GM19328 (cell line): Measurements from ENCODE around the gene ZNF503.
"Not testable (repeated sequence)": the region's sequence is repeated elsewhere in the genome, so short reads cannot be mapped to it uniquely, and the experiment has no call there.

Experiments used
- ATAC-seq: cut with Tn5 transposase; IDR thresholded peaks from one replicate; pipeline ENCODE4 v1.9.1; 2021; ENCODE audit warnings: mild to moderate bottlenecking, moderate library complexity; ENCODE audit not compliant: unreplicated experiment

Gene ZNF503

DNA sequence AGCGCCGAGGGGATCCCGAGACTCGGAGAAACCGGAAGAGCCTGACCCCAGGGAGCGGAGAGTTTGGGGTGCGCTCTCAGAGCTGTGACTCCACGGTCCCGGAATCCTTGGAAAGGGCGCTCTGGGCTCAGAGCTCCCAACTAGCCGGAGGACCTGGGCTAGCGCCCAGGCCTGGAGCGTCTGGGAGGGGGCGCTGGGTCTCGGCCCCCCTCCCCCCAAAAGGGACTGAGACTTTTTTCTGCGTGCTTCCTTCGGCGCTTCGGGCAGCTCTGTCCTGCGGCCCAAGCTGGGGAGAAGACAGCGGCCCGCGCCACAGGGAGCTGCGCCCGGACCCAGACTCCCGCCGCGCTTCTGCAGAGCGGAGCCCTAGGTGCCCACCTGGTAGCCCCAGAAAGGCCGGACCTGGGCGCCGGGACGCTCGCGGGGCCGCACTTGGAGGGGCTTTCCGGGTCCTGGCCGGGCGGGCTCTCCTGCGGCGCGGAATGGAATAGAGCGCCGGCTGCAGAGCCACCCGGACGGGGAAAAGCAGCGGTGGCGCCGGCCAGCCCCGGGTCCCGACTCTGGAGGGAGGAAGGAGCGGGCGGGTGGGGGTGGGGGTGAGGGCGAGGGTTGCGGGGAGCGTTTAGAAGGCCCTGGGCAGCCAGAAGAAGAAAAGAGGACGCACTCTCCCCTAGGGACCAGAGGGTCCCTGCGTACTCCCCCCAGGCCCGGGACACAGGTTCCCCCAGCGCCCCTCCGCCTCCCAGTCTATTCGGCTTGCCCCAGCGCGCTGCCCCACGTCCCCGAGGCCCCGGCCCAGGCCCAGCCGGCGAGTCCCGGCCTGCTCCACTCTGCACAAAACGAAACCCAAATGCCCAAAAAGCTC is 4.7 kb downstream of the ZNF503 start:
- ATAC-seq = no peak

GRCh38 chr10:75395932-75396630 is 5.5 kb downstream of the ZNF503 start:
- ATAC-seq = no peak

DNA sequence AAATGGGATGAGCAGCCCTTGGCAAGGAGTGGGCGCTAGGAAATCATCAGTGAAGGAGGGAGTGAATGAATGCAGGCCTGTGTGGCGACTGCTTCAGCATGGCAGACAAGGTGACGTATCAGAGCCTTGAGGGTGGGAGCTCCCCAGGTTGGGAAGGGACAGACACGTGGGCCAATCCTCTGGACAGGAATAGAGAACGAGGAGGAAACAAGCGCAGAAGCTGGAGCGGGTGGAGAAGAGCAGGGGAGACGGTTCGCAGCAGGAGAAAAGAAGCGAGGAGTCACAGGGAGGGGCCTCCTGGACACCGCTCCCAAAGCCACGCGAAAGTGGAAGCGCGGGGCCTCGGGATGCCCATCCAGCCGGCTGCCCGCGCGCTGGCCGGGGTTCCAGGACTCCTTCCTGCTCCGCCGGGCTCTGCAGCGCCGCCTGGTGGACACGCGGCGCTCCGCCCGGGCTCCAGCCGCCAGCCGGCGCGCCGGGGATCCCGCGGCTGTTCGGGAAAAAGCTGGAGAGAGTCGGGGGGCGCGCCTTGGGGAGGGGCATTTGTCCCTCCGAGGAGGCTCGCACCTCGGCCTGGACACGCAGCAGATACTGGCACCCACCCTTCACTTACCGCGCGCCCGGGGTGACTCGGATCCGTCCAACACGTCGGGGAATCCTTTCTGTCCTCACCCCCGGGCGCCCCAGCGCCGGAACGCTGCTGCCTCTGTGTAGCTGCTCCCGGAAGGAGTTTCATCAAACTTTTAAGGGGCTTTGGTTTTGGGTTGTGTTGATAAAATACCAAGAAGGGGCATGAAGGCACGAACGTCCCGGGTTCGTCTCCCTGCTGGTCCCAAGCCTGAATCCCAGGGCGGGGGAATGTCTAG is 6.3 kb downstream of the ZNF503 start:
- no peak for ATAC-seq

DNA sequence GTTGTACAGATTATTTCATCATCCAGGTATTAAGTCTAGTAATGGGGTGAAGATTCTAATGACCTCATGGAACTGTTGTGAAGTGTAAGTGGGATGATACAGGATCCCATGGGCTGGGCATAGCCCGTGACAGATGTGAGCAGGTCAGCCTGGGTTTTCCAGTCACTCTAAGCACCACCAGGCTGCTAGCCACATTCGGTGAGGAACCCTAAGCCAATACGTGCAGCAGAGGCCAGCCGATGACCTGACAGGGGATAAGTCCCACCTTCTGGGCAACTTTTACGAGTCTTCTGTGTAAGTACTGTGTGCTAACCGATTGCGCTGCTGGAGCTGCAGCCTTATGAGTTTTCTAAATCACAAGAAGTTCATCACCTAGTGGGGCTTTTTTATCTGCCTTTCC is 7.3 kb downstream of the ZNF503 start:
- ATAC-seq = no peak

DNA sequence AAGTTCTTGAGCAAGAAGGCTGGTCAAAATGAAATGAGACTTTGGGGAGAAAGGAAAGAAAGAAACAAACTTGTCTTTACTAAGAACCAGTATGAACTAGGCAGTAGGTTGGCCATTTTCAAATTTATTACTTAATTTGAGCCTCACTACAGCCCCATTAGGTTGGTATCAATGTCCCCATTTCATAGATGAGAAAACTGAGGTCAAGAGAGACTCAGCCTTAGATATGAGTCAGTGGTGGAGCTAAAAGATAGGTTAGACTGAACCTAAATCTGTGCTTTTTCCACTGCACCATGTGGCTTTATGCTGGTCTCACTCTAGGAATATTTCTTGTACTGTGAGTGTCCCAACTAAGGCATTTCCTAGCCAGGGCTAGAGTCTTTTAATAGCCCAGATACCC is 8.8 kb downstream of the ZNF503 start:
- ATAC-seq = no peak

DNA sequence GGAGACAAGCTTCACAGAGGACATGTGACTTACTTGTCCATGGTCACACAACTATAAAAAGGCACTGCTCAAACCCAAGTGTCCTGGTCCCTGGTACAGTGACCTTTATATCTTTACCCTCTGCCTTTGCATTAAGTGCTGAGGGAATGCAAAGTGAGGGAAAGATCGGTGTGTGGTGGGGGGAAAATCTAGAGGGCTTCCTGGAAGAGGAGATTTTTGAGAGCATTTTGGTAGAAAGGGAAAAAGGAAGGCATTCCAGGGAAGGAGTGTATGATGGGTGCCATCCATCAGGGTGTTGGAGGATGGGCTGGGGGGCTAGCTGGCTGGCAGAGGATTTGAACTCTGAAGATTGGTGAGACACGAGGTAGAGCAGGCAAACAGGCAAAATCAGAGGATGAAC is 9.3 kb downstream of the ZNF503 start:
- ATAC-seq = no peak

DNA sequence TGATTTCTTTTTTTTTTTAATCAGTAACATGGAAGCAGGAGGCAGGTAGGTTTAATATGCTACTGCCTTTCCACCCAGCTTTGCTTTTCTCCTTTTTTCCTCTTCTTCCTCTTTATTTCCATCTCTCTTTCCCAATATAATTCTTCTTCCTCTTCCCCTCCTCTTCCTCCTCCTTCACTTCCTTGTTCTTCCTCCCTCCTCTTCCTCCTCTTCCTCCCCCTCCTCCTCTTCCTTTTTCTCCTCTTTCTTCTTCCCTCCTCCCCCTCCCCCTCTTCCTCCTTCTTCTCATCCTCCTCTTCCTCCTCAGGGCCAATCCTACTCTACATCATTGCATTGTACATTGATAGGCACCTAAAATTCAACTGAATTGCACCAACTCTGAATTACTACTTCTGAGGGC is 11.4 kb downstream of the ZNF503 start:
- ATAC-seq = no peak

GRCh38 chr10:75388082-75388481 is 13.5 kb downstream of the ZNF503 start:
- no peak for ATAC-seq

- ATAC-seq = no peak
Observed at GRCh38 chr10:75386128-75386527, 15.4 kb downstream of the ZNF503 start.

DNA sequence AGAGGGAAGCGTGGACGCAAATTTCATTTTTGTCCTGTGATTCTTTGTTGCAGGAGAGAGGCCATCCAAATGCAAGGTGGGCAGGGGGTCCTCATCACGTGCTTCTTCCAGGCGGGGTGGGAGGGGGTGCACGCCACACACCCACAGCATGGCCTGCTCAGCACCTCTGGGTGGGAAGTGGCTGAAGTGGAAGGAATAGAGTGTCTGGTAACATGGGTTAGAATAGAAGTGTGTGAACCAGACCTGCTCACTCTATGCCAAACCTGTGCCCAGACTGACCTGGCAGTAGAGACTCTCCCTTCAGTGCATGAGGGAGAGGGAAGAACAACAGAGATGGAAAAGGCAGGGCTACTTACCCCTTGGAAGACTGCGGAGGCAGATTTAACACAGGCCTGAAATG is 21.7 kb downstream of the ZNF503 start:
- no peak for ATAC-seq

GRCh38 chr10:75379212-75379724 is 22.3 kb downstream of the ZNF503 start:
- no peak for ATAC-seq

DNA sequence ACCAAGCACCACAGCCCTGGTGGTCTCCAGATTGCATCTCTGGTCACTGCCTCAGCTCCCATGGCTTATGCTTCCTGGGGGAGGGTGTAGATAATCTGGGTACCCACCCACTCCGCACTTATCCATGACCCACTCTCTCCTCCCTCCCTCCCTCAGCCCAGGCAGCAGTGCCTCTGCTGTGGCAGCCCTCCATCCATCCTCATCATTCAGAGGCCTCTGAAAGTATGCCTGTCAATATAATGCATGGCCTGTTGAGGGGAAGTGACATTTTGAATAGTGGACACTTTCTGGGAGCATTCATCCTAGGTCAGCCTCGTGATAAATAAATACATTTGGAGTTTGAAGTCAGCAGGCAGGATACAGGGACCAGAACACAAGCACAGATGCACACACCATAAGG is 23.2 kb downstream of the ZNF503 start:
- ATAC-seq = no peak

DNA sequence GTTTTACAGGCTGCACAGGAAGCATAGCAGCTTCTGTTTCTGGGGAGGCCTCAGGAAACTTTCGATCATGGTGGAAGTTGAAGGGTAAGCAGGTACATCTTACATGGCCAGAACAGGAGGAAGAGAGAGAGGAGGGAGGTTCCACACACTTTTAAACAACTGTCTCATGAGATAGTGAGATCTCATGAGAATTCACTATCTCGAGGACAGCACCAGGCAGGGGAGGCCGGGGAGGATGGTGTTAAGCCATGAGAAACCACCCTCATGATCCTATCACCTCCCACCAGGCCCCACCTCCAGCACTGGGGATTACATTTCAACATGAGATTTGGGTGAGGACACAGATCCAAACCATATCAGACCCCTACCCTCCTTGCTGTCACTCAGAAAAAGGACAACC is 23.7 kb downstream of the ZNF503 start:
- no peak for ATAC-seq

DNA sequence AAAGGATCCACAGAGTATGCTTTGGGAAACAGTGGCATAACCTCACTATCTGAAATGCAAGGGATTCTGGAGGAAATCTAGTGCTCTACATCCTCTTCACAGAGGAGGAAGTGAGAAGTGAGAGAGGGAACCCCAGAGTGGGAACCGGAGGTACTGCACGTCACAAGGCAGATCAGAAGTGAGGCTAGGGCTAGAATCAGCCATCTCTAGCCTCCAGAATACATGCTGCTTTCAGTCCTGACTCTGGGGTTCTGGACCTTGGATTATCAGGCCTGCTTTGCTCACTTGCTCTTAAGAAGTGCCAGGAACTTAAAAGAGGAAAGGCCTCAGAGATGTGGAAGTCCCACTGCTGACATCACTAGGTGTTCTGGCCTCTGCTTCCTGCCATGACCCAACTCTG is 25.7 kb downstream of the ZNF503 start:
- ATAC-seq = peak; percentile 80

- no peak for ATAC-seq
Observed at GRCh38 chr10:75371010-75371409, 30.6 kb downstream of the ZNF503 start.

- not testable (repeated sequence) for ATAC-seq
Observed at GRCh38 chr10:75369838-75370237, 31.7 kb downstream of the ZNF503 start.

DNA sequence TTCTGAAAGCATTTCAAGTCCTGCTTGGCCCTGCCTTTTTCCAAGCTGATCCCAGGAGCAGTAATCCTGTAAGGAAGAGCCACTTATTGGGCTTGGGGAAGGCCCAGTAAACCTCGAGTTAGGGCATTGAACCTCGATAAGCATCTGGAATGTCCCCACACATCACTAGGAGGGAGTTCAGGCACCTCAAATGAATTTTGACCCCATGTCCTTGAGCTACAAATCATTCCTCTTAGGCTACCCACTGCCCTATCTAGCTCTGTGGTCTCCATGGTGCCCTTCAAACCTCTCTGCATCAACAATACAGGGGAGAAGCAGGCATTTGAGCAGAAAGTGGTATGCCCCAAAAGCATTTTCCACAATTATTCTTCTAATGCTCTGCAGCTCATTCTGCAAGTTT is 33.7 kb downstream of the ZNF503 start:
- ATAC-seq = no peak

GRCh38 chr10:75367021-75367487 is 34.5 kb downstream of the ZNF503 start:
- ATAC-seq = no peak

DNA sequence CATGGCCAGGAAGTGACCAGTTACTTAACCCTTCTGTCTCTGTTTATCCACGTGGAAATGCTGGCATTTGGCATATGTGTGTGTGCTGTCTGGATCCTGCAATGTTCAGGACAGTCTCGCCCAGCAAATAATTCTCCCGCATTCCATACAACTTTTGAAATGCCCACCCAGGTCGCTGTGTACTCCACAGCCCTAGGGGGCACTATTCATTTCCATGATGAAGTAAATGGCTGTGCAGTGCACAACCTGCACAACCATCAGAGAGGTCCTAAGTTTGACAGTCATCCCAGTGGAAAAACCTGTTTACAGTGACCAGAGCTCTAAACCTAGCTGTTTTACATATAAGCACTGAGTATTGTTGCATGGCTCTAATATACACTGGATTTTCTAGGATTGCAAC is 38.1 kb downstream of the ZNF503 start:
- no peak for ATAC-seq

DNA sequence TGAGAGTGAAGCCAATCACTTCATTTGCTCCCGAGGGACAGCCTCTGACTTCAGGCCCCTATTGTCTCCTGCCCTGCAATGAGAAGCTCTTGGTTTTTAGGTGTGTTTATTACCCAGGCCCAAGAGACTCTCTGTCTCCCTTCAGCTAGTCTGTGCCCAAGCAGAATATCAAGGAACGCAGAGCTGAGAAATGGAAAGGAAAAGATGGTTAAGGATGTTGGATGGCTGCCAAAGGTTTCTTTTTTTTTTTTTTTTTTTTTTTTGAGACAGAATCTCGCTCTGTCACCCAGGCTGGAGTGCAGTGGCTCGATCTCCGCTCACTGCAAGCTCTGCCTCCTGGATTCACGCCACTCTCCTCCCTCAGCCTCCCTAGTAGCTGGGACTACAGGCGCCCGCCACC is 41.7 kb downstream of the ZNF503 start:
- not testable (repeated sequence) for ATAC-seq

GRCh38 chr10:75358835-75359421 is 42.6 kb downstream of the ZNF503 start:
- no peak for ATAC-seq
